Measurements from ENCODE around the gene FAM20C.

The FAM20C gene

DNA sequence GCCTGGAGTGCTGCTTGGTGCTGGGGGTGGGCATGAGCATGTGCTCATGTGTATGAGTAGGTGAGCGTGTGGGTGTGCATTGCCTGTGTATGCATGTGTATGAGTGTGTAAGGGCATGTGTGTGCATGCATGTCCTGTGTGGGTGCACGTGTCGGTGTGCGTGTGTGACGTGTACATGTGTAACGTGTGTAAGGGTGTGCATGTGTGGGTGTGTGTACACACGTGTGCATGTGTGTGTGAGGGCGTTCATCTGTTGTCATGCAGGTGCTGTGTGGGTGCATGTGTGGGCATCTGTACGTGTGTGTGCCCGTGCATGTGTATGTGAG is 30.3 kb downstream of the FAM20C start:
- no peaks in the 10 kb centered on the region for H3K4me1 Mint-ChIP-seq
- H3K9me3 Mint-ChIP-seq = no peaks in the 10 kb centered on the region
- no peak overlapping the region for H3K4me3 Mint-ChIP-seq
- DNase-seq (no peak), ATAC-seq (replicated peaks) (no peak)
- H3K36me3 Mint-ChIP-seq = no peaks in the 10 kb centered on the region
- no peak overlapping the region for H3K27ac Mint-ChIP-seq
- peaks cover 5 to 6% of the 10 kb centered on the region in 2 donors for H3K27me3 Mint-ChIP-seq

DNA sequence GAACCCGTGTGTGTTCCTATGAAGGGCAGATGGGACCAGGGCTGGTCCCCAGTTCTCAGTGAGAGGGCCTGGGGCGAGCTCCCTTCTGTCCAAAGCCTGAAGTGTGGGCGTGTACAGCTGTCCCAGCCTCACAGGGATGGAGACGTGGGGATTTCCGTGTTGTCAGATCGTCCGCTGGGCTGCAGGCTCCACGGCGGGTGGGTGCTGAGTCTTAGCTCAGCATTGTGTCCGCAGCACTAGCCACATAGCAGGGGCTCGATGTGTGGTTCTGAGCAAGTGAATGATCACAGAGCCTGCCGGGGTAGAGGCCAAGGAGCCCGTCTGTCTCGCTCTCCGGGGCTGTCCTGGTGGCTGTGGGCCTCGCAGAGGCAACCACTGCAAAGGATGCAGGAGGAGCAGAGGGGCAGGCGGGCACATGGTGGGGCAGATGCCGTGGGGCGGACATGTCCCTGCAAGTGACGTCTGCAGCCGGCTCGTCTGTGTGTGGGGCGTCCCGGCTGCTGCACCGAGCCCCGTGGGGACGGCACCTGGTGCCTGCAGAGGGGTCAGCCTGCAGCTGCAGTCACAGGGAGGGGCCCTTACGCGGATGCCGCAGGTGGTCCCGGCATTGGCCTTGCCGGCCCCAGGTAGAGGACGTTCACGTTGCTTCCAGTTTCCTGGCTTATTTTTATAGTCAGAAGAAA is 30.9 kb downstream of the FAM20C start:
- peaks cover 5 to 6% of the 10 kb centered on the region in 2 donors for H3K27me3 Mint-ChIP-seq
- H3K27ac Mint-ChIP-seq = no peak overlapping the region
- no peak for ATAC-seq (replicated peaks)
- H3K9me3 Mint-ChIP-seq = no peaks in the 10 kb centered on the region
- no peaks in the 10 kb centered on the region for H3K4me1 Mint-ChIP-seq
- no peaks in the 10 kb centered on the region for H3K36me3 Mint-ChIP-seq
- no peak for DNase-seq
- H3K4me3 Mint-ChIP-seq = no peak overlapping the region

DNA sequence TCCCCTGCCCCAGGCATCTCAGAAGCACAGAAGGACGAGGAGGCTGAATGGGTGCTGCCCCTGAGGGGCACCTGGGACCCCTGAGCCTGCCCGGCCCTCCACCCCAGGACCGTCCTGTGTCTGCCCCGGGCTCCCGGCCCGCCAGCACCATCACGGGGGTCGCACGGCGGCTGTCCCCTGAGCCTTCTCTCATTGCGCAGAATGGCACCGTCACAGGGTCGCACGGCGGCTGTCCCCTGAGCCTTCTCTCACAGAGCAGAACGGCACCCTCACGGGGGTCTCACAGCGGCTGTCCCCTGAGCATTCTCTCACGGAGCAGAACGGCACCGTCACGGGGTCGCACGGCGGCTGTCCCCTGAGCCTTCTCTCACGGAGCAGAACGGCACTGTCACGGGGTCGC is 31.5 kb downstream of the FAM20C start:
- no peaks in the 10 kb centered on the region for H3K36me3 Mint-ChIP-seq
- H3K27ac Mint-ChIP-seq = no peak overlapping the region
- peaks cover 5 to 6% of the 10 kb centered on the region in 2 donors for H3K27me3 Mint-ChIP-seq
- no peak overlapping the region for H3K4me3 Mint-ChIP-seq
- no peaks in the 10 kb centered on the region for H3K9me3 Mint-ChIP-seq
- no peak for DNase-seq
- H3K4me1 Mint-ChIP-seq = no peaks in the 10 kb centered on the region
- no peak for ATAC-seq (replicated peaks)

DNA sequence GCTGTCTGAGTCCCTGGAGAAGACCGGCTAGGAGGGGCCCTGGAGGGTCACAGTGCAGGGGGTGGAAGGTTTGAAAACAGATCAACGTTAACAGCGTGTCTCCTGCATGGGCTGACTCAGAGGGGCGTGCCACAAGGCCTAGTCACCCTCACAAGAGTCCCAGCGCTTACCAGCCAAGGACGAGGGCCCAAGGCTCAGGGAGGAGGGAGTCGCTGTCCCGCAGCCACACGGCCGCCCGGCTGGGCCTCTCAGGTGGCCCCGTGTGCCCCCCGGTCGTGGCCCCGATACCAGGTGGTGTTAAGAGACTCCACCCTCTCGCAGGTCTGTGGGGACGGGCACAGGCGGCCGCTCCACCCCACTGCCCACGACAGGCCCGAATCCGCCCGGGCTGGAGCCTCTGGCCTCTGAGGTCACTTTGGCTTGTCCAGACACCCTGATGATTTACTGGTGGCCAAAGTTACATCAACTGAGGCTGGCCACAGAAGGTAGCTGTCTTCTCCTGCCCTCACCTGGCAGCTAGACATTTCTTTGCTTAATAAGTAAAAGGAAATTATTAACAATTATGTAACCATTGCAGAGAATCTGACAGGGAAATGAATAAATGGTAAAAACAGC is 34.0 kb downstream of the FAM20C start:
- peaks cover 0 to 3% of the 10 kb centered on the region in 2 donors for H3K36me3 Mint-ChIP-seq
- no peak for ATAC-seq (replicated peaks)
- no peak overlapping the region for H3K27ac Mint-ChIP-seq
- DNase-seq = no peak
- H3K27me3 Mint-ChIP-seq = peaks cover 5 to 8% of the 10 kb centered on the region in 2 donors
- peaks cover 0 to 2% of the 10 kb centered on the region in 2 donors for H3K9me3 Mint-ChIP-seq
- no peak overlapping the region for H3K4me3 Mint-ChIP-seq
- peaks cover 0 to 2% of the 10 kb centered on the region in 2 donors for H3K4me1 Mint-ChIP-seq

DNA sequence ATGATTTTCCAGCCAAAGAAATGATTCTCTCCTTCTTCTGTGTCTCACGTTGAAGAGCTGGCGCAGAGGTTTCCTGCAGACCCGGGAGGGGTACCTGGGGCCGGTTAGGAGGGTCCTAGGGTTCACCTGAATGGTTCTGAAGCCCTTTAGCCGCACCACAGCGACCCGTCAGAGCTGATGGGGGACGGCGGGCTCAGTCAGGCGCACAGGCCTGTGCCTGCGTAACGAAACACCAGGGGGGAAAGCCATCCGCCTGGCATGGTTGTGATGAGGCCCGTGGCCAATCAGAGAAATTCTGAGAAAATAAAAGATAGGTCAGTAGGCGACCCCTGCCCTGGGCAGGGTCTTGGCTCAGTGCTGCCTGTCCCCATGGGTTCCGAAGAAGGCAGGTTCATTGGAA is 35.6 kb downstream of the FAM20C start:
- peaks cover 5 to 8% of the 10 kb centered on the region in 2 donors for H3K27me3 Mint-ChIP-seq
- H3K36me3 Mint-ChIP-seq = peaks cover 0 to 3% of the 10 kb centered on the region in 2 donors
- H3K27ac Mint-ChIP-seq = no peak overlapping the region
- DNase-seq (no peak), ATAC-seq (replicated peaks) (no peak)
- peaks cover 0 to 2% of the 10 kb centered on the region in 2 donors for H3K9me3 Mint-ChIP-seq
- no peak overlapping the region for H3K4me3 Mint-ChIP-seq
- peaks cover 0 to 2% of the 10 kb centered on the region in 2 donors for H3K4me1 Mint-ChIP-seq

DNA sequence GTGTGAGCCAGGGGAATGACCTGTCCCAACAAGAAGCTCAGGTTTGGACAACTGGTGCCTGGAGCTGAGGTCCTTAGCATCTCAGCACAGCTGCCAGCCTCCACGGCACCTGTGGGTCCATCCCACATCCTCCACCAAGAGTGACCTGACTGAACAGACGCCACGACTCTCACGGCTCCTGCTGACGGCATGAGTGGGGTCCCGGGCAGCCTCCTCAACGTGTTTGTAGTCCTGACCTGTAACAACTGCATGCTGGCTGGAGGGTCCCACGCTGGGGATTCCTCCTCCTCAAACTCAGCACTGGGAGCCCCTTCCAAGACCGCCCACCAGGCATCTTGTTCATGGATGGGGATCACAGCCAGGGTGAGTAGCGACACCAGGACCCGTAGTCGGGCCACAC is 36.2 kb downstream of the FAM20C start:
- Mint-ChIP-seq H3K36me3 (peaks cover 0 to 3% of the 10 kb centered on the region in 2 donors), H3K4me3 (no peak overlapping the region), H3K27me3 (peaks cover 5 to 8% of the 10 kb centered on the region in 2 donors), H3K27ac (no peak overlapping the region), H3K4me1 (peaks cover 0 to 2% of the 10 kb centered on the region in 2 donors), H3K9me3 (peaks cover 0 to 2% of the 10 kb centered on the region in 2 donors)
- ATAC-seq (replicated peaks) = no peak
- no peak for DNase-seq

DNA sequence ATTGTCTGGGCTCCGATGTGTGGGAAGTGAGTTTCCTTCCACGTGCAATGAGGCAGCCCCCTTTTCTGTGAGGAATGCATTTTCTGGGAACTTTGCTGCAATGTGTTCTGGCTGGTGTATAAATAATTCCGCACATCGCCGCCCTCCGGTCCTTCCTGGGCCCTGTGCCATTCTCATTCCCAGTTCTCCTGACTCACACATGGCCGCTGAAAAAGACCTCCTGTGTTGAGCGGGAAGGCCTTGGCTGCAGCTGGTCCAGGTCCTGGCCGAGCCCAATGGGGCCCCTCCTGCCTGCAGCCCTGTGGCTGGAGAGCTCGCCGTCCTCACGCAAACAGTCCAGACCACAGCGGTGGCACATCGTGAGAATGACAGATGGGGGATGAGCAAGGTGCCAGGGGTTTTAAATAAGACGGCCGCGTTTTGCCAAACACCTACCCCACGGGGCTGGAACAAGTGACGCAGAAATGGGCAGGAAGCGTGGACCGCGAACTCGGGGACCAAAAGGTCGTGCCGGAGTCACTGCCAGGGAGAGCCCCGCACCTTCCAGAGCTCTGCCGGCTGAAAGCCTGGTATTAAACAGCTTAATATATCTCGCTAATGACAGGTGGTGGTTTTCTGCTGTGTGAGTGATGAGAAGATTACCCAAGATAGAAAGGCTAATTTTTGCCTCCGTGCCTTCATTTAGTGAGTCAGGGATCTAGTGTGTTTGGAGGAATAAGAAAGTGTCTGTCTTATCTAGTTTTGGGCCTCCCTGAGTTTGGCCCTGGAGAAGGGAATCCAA is 37.0 kb downstream of the FAM20C start:
- Mint-ChIP-seq H3K36me3 (peaks cover 0 to 3% of the 10 kb centered on the region in 2 donors), H3K9me3 (peaks cover 0 to 2% of the 10 kb centered on the region in 2 donors), H3K4me3 (no peak overlapping the region), H3K4me1 (peaks cover 0 to 2% of the 10 kb centered on the region in 2 donors), H3K27ac (no peak overlapping the region), H3K27me3 (peaks cover 5 to 8% of the 10 kb centered on the region in 2 donors)
- DNase-seq (no peak), ATAC-seq (replicated peaks) (no peak)

DNA sequence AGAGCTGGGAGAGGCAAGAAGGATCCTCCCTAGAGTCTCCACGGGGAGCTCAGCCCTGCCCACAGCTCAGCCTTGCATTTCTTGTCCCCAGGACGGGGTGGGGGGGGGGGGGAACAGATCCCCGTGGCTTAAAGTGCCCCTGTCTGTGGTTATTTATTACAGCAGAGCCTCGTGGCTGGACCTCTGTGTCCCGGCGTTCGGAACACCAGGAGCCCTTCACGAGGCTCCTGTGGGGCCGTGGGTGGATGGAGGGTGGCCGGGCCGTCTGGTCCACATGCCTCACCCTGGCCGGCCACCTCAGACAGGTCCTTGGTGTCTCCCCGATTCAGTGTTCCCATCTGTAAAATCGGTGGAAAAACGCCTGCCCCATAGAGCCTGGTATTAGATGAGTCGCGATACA is 37.9 kb downstream of the FAM20C start:
- Mint-ChIP-seq H3K27me3 (peaks cover 5 to 8% of the 10 kb centered on the region in 2 donors), H3K4me1 (peaks cover 0 to 2% of the 10 kb centered on the region in 2 donors), H3K4me3 (no peak overlapping the region), H3K36me3 (peaks cover 0 to 3% of the 10 kb centered on the region in 2 donors), H3K9me3 (peaks cover 0 to 2% of the 10 kb centered on the region in 2 donors), H3K27ac (no peak overlapping the region)
- DNase-seq = no peak
- no peak for ATAC-seq (replicated peaks)

DNA sequence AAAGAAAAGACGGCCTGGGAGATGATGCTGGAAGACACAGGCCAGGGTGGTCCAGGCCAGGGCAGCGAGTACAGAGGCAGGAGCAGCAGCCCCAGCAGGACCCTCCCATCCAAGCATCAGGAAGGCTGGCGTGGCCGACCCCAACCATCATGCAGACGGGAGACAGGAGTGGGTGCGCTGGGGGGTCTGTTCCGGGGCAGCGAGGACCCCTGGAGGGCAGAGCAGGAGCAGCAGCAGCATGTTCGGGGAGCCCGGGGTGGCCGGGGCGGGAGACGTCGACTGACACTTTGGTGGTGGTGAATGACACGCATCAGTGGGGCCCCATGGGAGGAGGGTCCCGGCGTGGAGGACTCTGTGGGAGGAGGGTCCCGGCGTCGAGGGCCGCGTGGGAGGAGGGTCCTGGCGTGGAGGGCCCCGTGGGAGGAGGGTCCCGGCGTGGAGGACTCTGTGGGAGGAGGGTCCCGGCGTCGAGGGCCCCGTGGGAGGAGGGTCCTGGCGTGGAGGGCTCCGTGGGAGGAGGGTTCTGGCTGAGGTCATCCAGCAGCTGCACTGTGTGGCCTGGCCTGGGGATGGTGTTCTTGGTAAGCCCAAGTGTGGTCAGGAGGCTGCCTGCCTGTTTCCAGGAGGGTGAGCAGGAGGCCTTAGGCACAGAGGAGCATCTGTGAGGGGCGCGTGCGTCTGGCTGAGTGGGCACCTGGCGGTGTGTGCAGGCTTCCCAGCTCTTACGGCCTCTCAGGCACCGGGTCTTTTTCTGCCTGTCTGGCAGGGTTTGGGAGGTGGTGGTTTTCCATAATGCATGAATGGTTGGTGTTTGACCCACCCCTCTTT is 38.9 kb downstream of the FAM20C start:
- DNase-seq = no peak
- H3K27ac Mint-ChIP-seq = no peak overlapping the region
- ATAC-seq (replicated peaks) = no peak

DNA sequence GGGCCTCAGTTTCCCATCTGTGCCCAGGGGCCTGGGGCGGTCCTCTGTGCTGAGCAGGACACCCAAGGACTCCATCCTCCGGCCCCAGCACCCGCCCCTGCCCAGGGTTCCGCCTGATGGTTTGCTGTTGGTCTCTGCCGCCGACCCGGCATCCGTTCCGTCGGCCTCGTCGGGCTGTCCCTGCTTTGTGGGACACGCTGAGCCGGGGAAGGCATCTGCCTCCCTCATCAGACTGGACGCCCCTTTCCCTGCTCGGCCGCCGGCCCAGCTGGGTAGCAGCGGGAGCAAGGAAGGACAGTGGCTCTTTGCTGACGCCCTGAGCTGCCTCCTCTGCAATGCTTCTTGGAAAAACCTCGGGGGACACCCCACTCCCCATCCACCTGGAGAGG is 39.5 kb downstream of the FAM20C start:
- Mint-ChIP-seq H3K4me3 (no peak overlapping the region), H3K4me1 (peaks cover 0 to 2% of the 10 kb centered on the region in 2 donors), H3K9me3 (peaks cover 0 to 2% of the 10 kb centered on the region in 2 donors), H3K27ac (no peak overlapping the region), H3K27me3 (peaks cover 5 to 8% of the 10 kb centered on the region in 2 donors), H3K36me3 (peaks cover 0 to 3% of the 10 kb centered on the region in 2 donors)
- no peak for ATAC-seq (replicated peaks)
- DNase-seq = no peak

More for the DNA sequence above, 38.9 kb downstream of the FAM20C start:
- Mint-ChIP-seq H3K4me3 (no peak overlapping the region), H3K36me3 (peaks cover 0 to 3% of the 10 kb centered on the region in 2 donors), H3K4me1 (peaks cover 0 to 2% of the 10 kb centered on the region in 2 donors), H3K27me3 (peaks cover 5 to 8% of the 10 kb centered on the region in 2 donors), H3K9me3 (peaks cover 0 to 2% of the 10 kb centered on the region in 2 donors)

DNA sequence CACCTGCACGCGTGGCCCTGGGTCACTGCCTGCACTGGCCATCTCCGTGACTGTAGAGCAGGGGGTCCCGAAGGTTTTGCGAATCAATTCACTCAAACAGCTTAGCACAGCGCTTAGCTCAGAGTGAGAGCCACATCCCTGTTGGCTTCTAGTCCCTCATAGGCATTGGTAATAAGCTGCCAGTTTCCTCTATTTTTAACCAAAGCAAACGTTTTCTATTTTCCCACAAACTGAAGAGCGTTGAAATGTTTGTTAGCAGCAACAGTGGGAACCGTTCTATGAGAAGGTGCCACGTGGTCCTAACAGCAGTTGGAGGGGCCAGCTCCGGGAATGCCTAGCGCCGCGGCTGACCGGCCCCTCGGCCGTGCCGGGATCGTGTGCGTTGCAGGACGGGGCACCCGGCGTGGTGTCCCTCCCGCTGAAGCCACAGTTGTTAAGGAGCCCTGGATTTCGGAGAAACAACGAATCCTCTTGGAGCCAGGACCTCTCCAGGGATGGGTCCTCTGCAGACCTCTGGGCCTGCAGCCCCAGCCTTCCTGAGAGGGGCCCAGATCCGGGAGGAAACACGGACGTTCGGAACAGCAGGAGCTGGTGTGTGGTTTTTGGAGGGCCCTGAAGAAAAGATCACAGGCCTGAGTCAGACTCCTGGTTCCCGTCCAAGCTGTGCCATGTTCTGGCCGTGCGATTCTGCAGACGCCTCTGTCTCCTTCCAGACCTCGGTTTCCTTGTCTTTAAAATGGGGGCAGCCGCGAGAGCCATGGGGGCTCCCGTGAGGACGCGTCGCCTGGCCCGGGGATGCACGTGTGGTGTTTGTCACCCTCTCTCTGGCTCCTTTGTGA is 40.3 kb downstream of the FAM20C start:
- Mint-ChIP-seq H3K27me3 (peaks cover 5 to 8% of the 10 kb centered on the region in 2 donors), H3K27ac (no peak overlapping the region), H3K9me3 (peaks cover 0 to 2% of the 10 kb centered on the region in 2 donors), H3K36me3 (peaks cover 0 to 3% of the 10 kb centered on the region in 2 donors), H3K4me1 (peaks cover 0 to 2% of the 10 kb centered on the region in 2 donors), H3K4me3 (no peak overlapping the region)
- ATAC-seq (replicated peaks) (no peak), DNase-seq (no peak)

DNA sequence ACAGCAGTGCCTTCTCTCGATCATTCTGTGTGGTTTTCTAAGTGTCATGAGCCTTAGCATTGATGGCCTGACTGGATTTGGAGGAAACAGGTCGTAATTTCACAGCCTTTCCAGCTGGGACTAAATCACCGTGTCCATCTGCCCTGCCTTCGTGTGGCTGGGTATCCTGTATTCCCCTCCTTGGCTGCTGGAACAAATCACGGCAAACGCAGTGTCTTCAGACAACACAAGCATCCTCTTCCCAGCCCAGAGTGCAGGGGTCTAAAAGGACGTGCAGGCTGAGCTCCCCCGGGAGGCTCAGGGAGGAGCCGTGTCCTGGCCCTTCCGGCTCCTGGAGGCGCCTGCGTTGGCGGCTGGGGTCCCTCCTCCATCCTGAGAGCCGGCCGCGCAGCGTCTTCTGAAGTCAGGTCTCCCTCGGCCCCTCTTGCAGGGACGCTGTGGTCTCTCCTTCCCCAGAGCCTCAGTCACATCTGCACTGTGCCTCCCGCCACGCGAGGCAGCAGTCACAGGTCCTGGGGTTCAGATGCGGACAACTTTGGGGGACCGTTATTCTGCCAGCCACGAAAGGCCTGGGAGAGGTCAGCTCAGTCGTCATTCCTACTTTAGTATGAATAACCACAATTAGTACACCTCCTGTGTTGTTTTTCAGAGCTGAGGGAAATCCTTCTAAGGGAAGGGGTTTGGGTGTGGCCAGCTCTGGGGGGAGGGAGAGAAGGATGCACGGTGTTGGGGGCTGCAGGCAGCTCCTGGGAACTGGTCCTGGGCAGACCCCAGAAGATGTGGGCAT is 41.1 kb downstream of the FAM20C start:
- peaks cover 5 to 8% of the 10 kb centered on the region in 2 donors for H3K27me3 Mint-ChIP-seq
- no peak for DNase-seq
- H3K36me3 Mint-ChIP-seq = peaks cover 0 to 3% of the 10 kb centered on the region in 2 donors
- no peak overlapping the region for H3K4me3 Mint-ChIP-seq
- H3K4me1 Mint-ChIP-seq = peaks cover 0 to 2% of the 10 kb centered on the region in 2 donors
- no peak overlapping the region for H3K27ac Mint-ChIP-seq
- H3K9me3 Mint-ChIP-seq = peaks cover 0 to 2% of the 10 kb centered on the region in 2 donors
- no peak for ATAC-seq (replicated peaks)

Measured in stimulated activated naive B cell treated with anti-CD40 and anti-IgM and Interleukin-4, amounts not matched to agents 10 μg/mL and 1 μg/mL and 100 μg/mL, for 72 hours (primary cell).